HCT116 (cell line): ENCODE measurements around the gene C12orf54. TPM values are rescaled to one million over a fixed set of nuclear protein-coding genes. Genes with fewer than 3 reads are reported as not detected.

Source experiments
- ATAC-seq: fragments of 200-7000 bp; cut with Tn5 transposase; 2 replicates; pipeline ENCODE4 v1.9.1; 2020; ENCODE audit warnings: mild to moderate bottlenecking, moderate library complexity
- BruUV-seq: library from RNA; stranded (reverse); fragments of 400-500 nt; replicated peaks from 2 replicates; lab custom pipeline; 2021; lab: Mats Ljungman, UMichigan
- CTCF ChIA-PET: fragments of 300-600 bp; sonication (Branson Sonifier 250); formaldehyde crosslinking; loops from one replicate; lab custom pipeline; 2021; ENCODE audit warnings: antibody characterized with exemption; lab: Charles Lee
- POLR2A ChIA-PET: fragments of 300-600, 350-600 bp; sonication (Branson Sonifier 250); formaldehyde crosslinking; loops from one replicate; lab custom pipeline; 2021; ENCODE audit warnings: antibody characterized with exemption; lab: Charles Lee
- RAD21 ChIA-PET, 2 experiments: fragments of 300-600 bp; sonication (Branson Sonifier 250); formaldehyde crosslinking; loops; one replicate each; lab custom pipeline; 2023; ENCODE audit warnings: low total read pairs in 2 of 2; ENCODE audit not compliant: uncharacterized antibody in 2 of 2, unreplicated experiment in 2 of 2, low non-redundant PET in 1 of 2; lab: Charles Lee
- DNase-seq: peaks from one replicate; pipeline ENCODE4 v3.0.0-alpha.2; 2010; ENCODE audit warnings: low read depth, low spot score
- H2AFZ ChIP-seq: fragments of 200-600 bp; shearing (Covaris generic), sonication (generic); 2 replicates; pipeline ENCODE4 v1.6.1; 2017; ENCODE audit warnings: low read depth, mixed run types, mixed read lengths, antibody characterized with exemption, low read length; ENCODE audit not compliant: poor library complexity, severe bottlenecking
- H3K27ac ChIP-seq: 2 replicates; pipeline ENCODE4 v1.5.1; 2012; ENCODE audit warnings: low read depth, low read length
- H3K27me3 ChIP-seq: fragments of 200-600 bp; sonication (generic); 2 replicates; pipeline ENCODE4 v1.6.1; 2016; ENCODE audit warnings: mixed run types, low read length, mixed read lengths; ENCODE audit not compliant: insufficient read depth
- H3K36me3 ChIP-seq, 2 experiments: fragments of 200-500 bp in 1 of 2; fragments of 200-600 bp in 1 of 2; sonication (Bioruptor generic) in 1 of 2; sonication (generic) in 1 of 2; 2 replicates each; pipeline versions ENCODE4 v1.5.1 to v1.6.1; 2014 to 2016; ENCODE audit warnings: low read length in 2 of 2, inconsistent platforms in 1 of 2, mixed read lengths in 1 of 2, mixed run types in 1 of 2; ENCODE audit not compliant: insufficient read depth in 2 of 2, control insufficient read depth in 1 of 2
- H3K4me1 ChIP-seq, 2 experiments: fragments of 200-600 bp in 1 of 2; sonication (generic) in 1 of 2; 2 replicates each; pipeline versions ENCODE4 v1.5.1 to v1.6.1; 2012 to 2017; ENCODE audit warnings: low read length in 2 of 2, inconsistent platforms in 1 of 2, mild to moderate bottlenecking in 1 of 2, mixed read lengths in 1 of 2, mixed run types in 1 of 2, moderate library complexity in 1 of 2; ENCODE audit not compliant: insufficient read depth in 2 of 2, control insufficient read depth in 1 of 2
- H3K4me2 ChIP-seq: fragments of 200-600 bp; sonication (generic); 2 replicates; pipeline ENCODE4 v1.6.1; 2017; ENCODE audit warnings: mixed run types, low read length, mixed read lengths
- H3K4me3 ChIP-seq, 2 experiments: fragments of 200-600 bp in 1 of 2; sonication (generic) in 1 of 2; replicated peaks in 1 of 2; 2 replicates each; pipeline ENCODE4 v1.5.1; 2011 to 2016; ENCODE audit warnings: low read length in 2 of 2, control low read depth in 1 of 2, low read depth in 1 of 2, mild to moderate bottlenecking in 1 of 2, mixed read lengths in 1 of 2, mixed run types in 1 of 2
- H3K79me2 ChIP-seq: fragments of 200-600 bp; sonication (generic); 2 replicates; pipeline ENCODE4 v1.6.1; 2017; ENCODE audit warnings: mild to moderate bottlenecking, mixed run types, low read length, moderate library complexity, mixed read lengths; ENCODE audit not compliant: insufficient read depth
- H3K9ac ChIP-seq: fragments of 200-600 bp; sonication (generic); 2 replicates; pipeline ENCODE4 v1.6.1; 2016; ENCODE audit warnings: low read length, mixed read lengths
- H3K9me2 ChIP-seq: fragments of 200-600 bp; sonication (generic), shearing (Covaris generic); 2 replicates; pipeline ENCODE4 v1.6.1; 2017; ENCODE audit warnings: mixed run types, mild to moderate bottlenecking, moderate library complexity; ENCODE audit not compliant: insufficient read depth
- H3K9me3 ChIP-seq, 2 experiments: fragments of 200-500 bp in 1 of 2; fragments of 200-600 bp in 1 of 2; sonication (Bioruptor generic) in 1 of 2; sonication (generic) in 1 of 2; 2 replicates each; pipeline ENCODE4 v1.6.1; 2014 to 2017; ENCODE audit warnings: low read length in 2 of 2, mixed read lengths in 2 of 2, inconsistent platforms in 1 of 2, low read depth in 1 of 2, mild to moderate bottlenecking in 1 of 2, mixed run types in 1 of 2, moderate library complexity in 1 of 2; ENCODE audit not compliant: control insufficient read depth in 1 of 2, insufficient read depth in 1 of 2
- H4K20me1 ChIP-seq: fragments of 200-600 bp; sonication (generic), shearing (Covaris generic); 2 replicates; pipeline ENCODE4 v1.6.1; 2017; ENCODE audit warnings: mixed run types, mild to moderate bottlenecking, moderate library complexity; ENCODE audit not compliant: insufficient read depth
- CBX3 ChIP-seq: IDR thresholded peaks from 2 replicates; pipeline ENCODE4 v1.6.1; 2012; ENCODE audit warnings: low read depth
- CEBPB ChIP-seq: IDR thresholded peaks from 2 replicates; pipeline ENCODE4 v1.6.1; 2012; ENCODE audit warnings: low read depth
- CTCF ChIP-seq, 3 experiments: fragments of 200-600 bp in 1 of 3; sonication (generic) in 1 of 3; IDR thresholded peaks in 2 of 3; conservative IDR thresholded peaks in 1 of 3; 2 replicates each; pipeline ENCODE4 v1.5.1; 2012 to 2017; ENCODE audit warnings: low read depth in 2 of 3, low read length in 2 of 3, antibody characterized with exemption in 1 of 3, borderline replicate concordance in 1 of 3, control low read depth in 1 of 3, mild to moderate bottlenecking in 1 of 3, mixed read lengths in 1 of 3, mixed run types in 1 of 3, moderate library complexity in 1 of 3; ENCODE audit not compliant: insufficient read depth in 1 of 3
- ELF1 ChIP-seq: IDR thresholded peaks from 2 replicates; pipeline ENCODE4 v1.6.1; 2012; ENCODE audit warnings: low read depth, borderline replicate concordance
- EZH2 ChIP-seq: fragments of 200-600 bp; sonication (generic); IDR thresholded peaks from 2 replicates; pipeline ENCODE4 v1.6.1; 2017; ENCODE audit warnings: antibody characterized with exemption, mixed run types
- EZH2phosphoT487 ChIP-seq: fragments of 200-600 bp; IDR thresholded peaks from 2 replicates; pipeline ENCODE4 v1.6.1; 2018; ENCODE audit warnings: antibody characterized with exemption, borderline replicate concordance
- FOSL1 ChIP-seq: IDR thresholded peaks from 2 replicates; pipeline ENCODE4 v1.6.1; 2012; ENCODE audit warnings: low read depth
- JUND ChIP-seq: IDR thresholded peaks from 2 replicates; pipeline ENCODE4 v1.6.1; 2012
- POLR2AphosphoS5 ChIP-seq: IDR thresholded peaks from 2 replicates; pipeline ENCODE4 v1.6.1; 2011; ENCODE audit warnings: mild to moderate bottlenecking, low read depth, low read length, moderate library complexity
- RAD21 ChIP-seq: IDR thresholded peaks from 2 replicates; pipeline ENCODE4 v1.6.1; 2012; ENCODE audit warnings: low read depth, mild to moderate bottlenecking
- SIN3A ChIP-seq: IDR thresholded peaks from 2 replicates; pipeline ENCODE4 v1.6.1; 2012; ENCODE audit warnings: low read depth
- SRF ChIP-seq: IDR thresholded peaks from 2 replicates; pipeline ENCODE4 v1.6.1; 2012; ENCODE audit warnings: low read depth
- TCF7L2 ChIP-seq: IDR thresholded peaks from 2 replicates; pipeline ENCODE4 v1.7.0; 2011; ENCODE audit warnings: borderline replicate concordance, inconsistent platforms; ENCODE audit not compliant: insufficient read depth, insufficient read length; ENCODE audit errors: extremely low read depth
- YY1 ChIP-seq: IDR thresholded peaks from 2 replicates; pipeline ENCODE4 v1.6.1; 2011; ENCODE audit warnings: low read length, low read depth, moderate library complexity, mild to moderate bottlenecking; ENCODE audit not compliant: insufficient replicate concordance; ENCODE audit errors: extremely low read depth
- intact Hi-C: fragments of 100-400 bp; cut with micrococcal nuclease; formaldehyde crosslinking; loops from 2 replicates; pipeline ENCODE4 v1.10.0; 2022
- total RNA-seq: library from RNA; stranded (reverse); gene quantifications from one replicate; pipeline ENCODE4 v1.2.1, GENCODE V29; 2021; ENCODE audit not compliant: unreplicated experiment
- TF ChIP-seq, protein P1 (sequence below): IDR thresholded peaks from 2 replicates; pipeline ENCODE4 v1.6.1; 2011; ENCODE audit warnings: mild to moderate bottlenecking, low read length, moderate library complexity; ENCODE audit not compliant: insufficient replicate concordance; ENCODE audit errors: extremely low read depth
- TF ChIP-seq, protein P2 (sequence below): IDR thresholded peaks from 2 replicates; pipeline ENCODE4 v1.6.1; 2012
- TF ChIP-seq, protein P3 (sequence below): IDR thresholded peaks from 2 replicates; pipeline ENCODE4 v1.6.1; 2012

Gene C12orf54
- total RNA-seq, 1 experiment from 2014 or later = not detected

DNA sequence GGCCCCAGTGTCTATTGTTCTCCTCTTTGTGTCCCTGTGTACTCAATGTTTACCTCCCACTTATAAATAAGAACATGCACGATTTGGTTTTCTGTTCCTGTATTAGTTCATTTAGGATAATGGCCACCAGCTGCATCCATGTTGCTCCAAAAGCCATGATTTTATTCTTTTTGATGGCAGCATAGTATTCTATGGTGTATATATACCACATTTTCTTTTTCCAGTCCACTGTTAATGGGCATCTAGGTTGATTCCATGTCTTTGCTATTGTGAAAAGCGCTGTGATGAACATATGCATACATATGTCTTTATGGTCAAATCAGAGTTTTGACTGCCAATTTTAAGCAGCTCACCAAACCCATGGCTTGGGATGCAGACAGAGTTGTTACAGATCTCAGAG is 27.2 kb upstream of the C12orf54 start (continued):
- no peak for TF ChIP-seq CTCF (IDR thresholded peaks at IDR 0.05 in 2 of 3, conservative IDR thresholded peaks at IDR 0.05 in 1 of 3; ENCODE audit: borderline replicate concordance in 1 of 3, insufficient read depth in 1 of 3, low read depth in 2 of 3, low read length in 2 of 3)
- TF ChIP-seq, protein P1, sequence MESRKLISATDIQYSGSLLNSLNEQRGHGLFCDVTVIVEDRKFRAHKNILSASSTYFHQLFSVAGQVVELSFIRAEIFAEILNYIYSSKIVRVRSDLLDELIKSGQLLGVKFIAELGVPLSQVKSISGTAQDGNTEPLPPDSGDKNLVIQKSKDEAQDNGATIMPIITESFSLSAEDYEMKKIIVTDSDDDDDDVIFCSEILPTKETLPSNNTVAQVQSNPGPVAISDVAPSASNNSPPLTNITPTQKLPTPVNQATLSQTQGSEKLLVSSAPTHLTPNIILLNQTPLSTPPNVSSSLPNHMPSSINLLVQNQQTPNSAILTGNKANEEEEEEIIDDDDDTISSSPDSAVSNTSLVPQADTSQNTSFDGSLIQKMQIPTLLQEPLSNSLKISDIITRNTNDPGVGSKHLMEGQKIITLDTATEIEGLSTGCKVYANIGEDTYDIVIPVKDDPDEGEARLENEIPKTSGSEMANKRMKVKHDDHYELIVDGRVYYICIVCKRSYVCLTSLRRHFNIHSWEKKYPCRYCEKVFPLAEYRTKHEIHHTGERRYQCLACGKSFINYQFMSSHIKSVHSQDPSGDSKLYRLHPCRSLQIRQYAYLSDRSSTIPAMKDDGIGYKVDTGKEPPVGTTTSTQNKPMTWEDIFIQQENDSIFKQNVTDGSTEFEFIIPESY = no peak
- no peak for TF ChIP-seq JUND
- no peak for TF ChIP-seq RAD21
- no peak for TF ChIP-seq EZH2phosphoT487
- no peak for TF ChIP-seq TCF7L2
- no peak for TF ChIP-seq ELF1
- TF ChIP-seq YY1 = no peak
- TF ChIP-seq FOSL1 = no peak
- no peak for TF ChIP-seq SRF
- no peak for TF ChIP-seq SIN3A

DNA sequence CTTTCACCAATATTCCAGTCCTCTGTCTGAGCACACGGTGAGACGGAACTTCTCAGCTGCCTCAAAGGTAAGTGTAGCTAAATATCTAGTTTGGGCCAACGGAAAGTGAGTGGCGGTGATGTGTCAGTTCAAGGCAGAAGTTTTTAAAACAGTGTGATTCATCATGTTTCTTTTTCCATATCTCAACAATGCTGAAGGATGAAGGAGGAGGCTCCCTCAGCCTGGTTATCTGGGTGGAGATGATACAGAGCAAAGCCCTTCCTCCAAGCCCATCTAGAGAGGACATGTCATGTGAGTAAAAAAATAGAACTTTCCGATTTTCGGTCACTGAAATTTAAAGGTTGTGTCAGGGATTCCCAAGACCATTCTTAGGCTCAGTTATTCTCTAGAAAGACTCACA is 23.0 kb upstream of the C12orf54 start:
- Histone ChIP-seq H4K20me1 (no peaks in the 10 kb centered on the region), H3K9ac (no peak overlapping the region), H3K4me2 (no peak overlapping the region)
- intact Hi-C loops = loop anchor here (10.0 kb wide), 2 partner anchors 174 to 264 kb away; no protein-coding TSS in a partner anchor
- ATAC-seq = no peak
- TF ChIP-seq, protein P2, sequence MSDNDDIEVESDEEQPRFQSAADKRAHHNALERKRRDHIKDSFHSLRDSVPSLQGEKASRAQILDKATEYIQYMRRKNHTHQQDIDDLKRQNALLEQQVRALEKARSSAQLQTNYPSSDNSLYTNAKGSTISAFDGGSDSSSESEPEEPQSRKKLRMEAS = no peak
- TF ChIP-seq ELF1 (no peak), CEBPB (no peak), TCF7L2 (no peak), POLR2AphosphoS5 (no peak), CBX3 (no peak), JUND (no peak), EZH2 (no peak)
- TF ChIP-seq, protein P3, sequence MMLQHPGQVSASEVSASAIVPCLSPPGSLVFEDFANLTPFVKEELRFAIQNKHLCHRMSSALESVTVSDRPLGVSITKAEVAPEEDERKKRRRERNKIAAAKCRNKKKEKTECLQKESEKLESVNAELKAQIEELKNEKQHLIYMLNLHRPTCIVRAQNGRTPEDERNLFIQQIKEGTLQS = no peak
- TF ChIP-seq, all 23 proteins: peak for 0
- ChIA-PET RAD21 (no interaction called here), POLR2A (no interaction called here), CTCF (no interaction called here)
- no peaks in the 10 kb centered on the region; the same call in 1 of the 2 replicates for H3K9me2 ChIP-seq
- no peak overlapping the region for H3K4me3 ChIP-seq
- no peaks in the 10 kb centered on the region for H3K36me3 ChIP-seq
- H3K27me3 ChIP-seq = no peaks in the 10 kb centered on the region
- no peaks in the 10 kb centered on the region for H3K4me1 ChIP-seq
- no peak overlapping the region for H2AFZ ChIP-seq
- no peaks in the 10 kb centered on the region for H3K79me2 ChIP-seq
- no TSS peak for BruUV-seq
- H3K9me3 ChIP-seq = no peaks in the 10 kb centered on the region
- no peak for DNase-seq
- no peak overlapping the region for H3K27ac ChIP-seq
